GM23338 (cell line): ENCODE measurements around the gene ADAMTS17.

ENCODE experiments used
- CREB1 ChIP-seq: fragments of 250-450 bp; sonication (Bioruptor Pico); IDR thresholded peaks from 2 replicates; pipeline ENCODE4 v1.5.0; 2020; ENCODE audit warnings: low read depth, mild to moderate bottlenecking, moderate library complexity
- CTCF ChIP-seq, 2 experiments: fragments of 200-600 bp in 1 of 2; sonication (generic) in 1 of 2; conservative IDR thresholded peaks; 2 replicates each; pipeline versions ENCODE4 v1.5.1 to v1.6.1; 2016 to 2017; ENCODE audit warnings: antibody characterized with exemption in 2 of 2, low read depth in 2 of 2, mild to moderate bottlenecking in 2 of 2, moderate library complexity in 1 of 2
- ETS1 ChIP-seq: IDR thresholded peaks from 2 replicates; pipeline ENCODE4 v1.6.1; 2016; ENCODE audit warnings: antibody characterized with exemption
- EZH2 ChIP-seq: fragments of 200-600 bp; sonication (generic); IDR thresholded peaks from one replicate; pipeline ENCODE4 v1.8.0; 2017; ENCODE audit warnings: antibody characterized with exemption, mild to moderate bottlenecking, low read depth; ENCODE audit not compliant: unreplicated experiment
- EZH2phosphoT487 ChIP-seq: fragments of 200-600 bp; sonication (generic); IDR thresholded peaks from one replicate; pipeline ENCODE4 v1.8.1; 2018; ENCODE audit warnings: antibody characterized with exemption; ENCODE audit not compliant: unreplicated experiment
- JUNB ChIP-seq: IDR thresholded peaks from one replicate; pipeline ENCODE4 v1.6.1; 2016; ENCODE audit warnings: antibody characterized with exemption; ENCODE audit not compliant: unreplicated experiment
- POLR2AphosphoS5 ChIP-seq: IDR thresholded peaks from 2 replicates; pipeline ENCODE4 v1.6.1; 2016; ENCODE audit warnings: antibody characterized with exemption, low read depth
- REST ChIP-seq: IDR thresholded peaks from one replicate; pipeline ENCODE4 v1.6.1; 2018; ENCODE audit warnings: antibody characterized with exemption; ENCODE audit not compliant: unreplicated experiment
- STAT1 ChIP-seq: IDR thresholded peaks from one replicate; pipeline ENCODE4 v1.6.1; 2016; ENCODE audit warnings: antibody characterized with exemption; ENCODE audit not compliant: unreplicated experiment
- ZNF114 ChIP-seq: fragments of 250-450 bp; sonication (Bioruptor Pico); IDR thresholded peaks from 2 replicates; pipeline ENCODE4 v1.5.0; 2020; ENCODE audit warnings: mild to moderate bottlenecking, moderate library complexity
- ZNF331 ChIP-seq: fragments of 250-450 bp; sonication (Bioruptor Pico); IDR thresholded peaks from 2 replicates; pipeline ENCODE4 v1.5.0; 2020; ENCODE audit warnings: low read depth, mild to moderate bottlenecking, moderate library complexity
- ZNF462 ChIP-seq: fragments of 250-450 bp; sonication (Bioruptor Pico); IDR thresholded peaks from 2 replicates; pipeline ENCODE4 v1.5.0; 2020; ENCODE audit warnings: mild to moderate bottlenecking, moderate library complexity

GRCh38 chr15:100216182-100216581 lies 125.6 kb downstream of the ADAMTS17 start:
- no peak for TF ChIP-seq CTCF (conservative IDR thresholded peaks at IDR 0.05; ENCODE audit: low read depth in 2 of 2)
- TF ChIP-seq EZH2phosphoT487, result no peak
- TF ChIP-seq REST, result no peak
- no peak for TF ChIP-seq CREB1 (CRISPR knock-in tag)
- no peak for TF ChIP-seq POLR2AphosphoS5
- TF ChIP-seq ZNF462, result no peak
- no peak for TF ChIP-seq EZH2
- no peak for TF ChIP-seq ZNF114 (CRISPR knock-in tag)
- TF ChIP-seq STAT1, result no peak
- TF ChIP-seq JUNB, result no peak
- no peak for TF ChIP-seq ZNF331
- no peak for TF ChIP-seq ETS1
